Ascending aorta (tissue), 2 donors: ENCODE data around the gene SLC38A1. TPM values are rescaled to one million over a fixed set of nuclear protein-coding genes. Genes with fewer than 3 reads are reported as not detected.

ENCODE experiments used
- DNase-seq, 2 donors: peaks; one replicate each; pipeline ENCODE4 v3.0.0-alpha.2; 2019; ENCODE audit warnings: low spot score in 2 of 2
- H3K27ac ChIP-seq, 2 donors: fragments of 200-600 bp; sonication (generic); one replicate each; pipeline ENCODE4 v1.5.1; 2016 to 2017; ENCODE audit warnings: mild to moderate bottlenecking in 1 of 2
- H3K27me3 ChIP-seq: fragments of 200-600 bp; sonication (generic); one replicate; pipeline ENCODE4 v1.5.1; 2017
- H3K36me3 ChIP-seq, 2 donors: fragments of 200-600 bp; sonication (generic); one replicate each; pipeline ENCODE4 v1.5.1; 2016
- H3K4me1 ChIP-seq, 2 donors: fragments of 200-600 bp; sonication (generic); one replicate each; pipeline ENCODE4 v1.5.1; 2016 to 2017; ENCODE audit warnings: mild to moderate bottlenecking in 1 of 2
- H3K4me3 ChIP-seq, 2 donors: fragments of 200-600 bp; sonication (generic); one replicate each; pipeline ENCODE4 v1.5.1; 2016 to 2017; ENCODE audit warnings: mild to moderate bottlenecking in 1 of 2
- H3K9me3 ChIP-seq, 2 donors: fragments of 200-600 bp; sonication (generic); one replicate each; pipeline ENCODE4 v1.5.1; 2016
- CTCF ChIP-seq, 3 experiments: fragments of 200-600 bp in 2 of 3; fragments of 450-650 bp in 1 of 3; sonication (generic) in 2 of 3; IDR thresholded peaks; one replicate each; pipeline ENCODE4 v1.5.1; 2016 to 2019; ENCODE audit warnings: antibody characterized with exemption in 3 of 3, mild to moderate bottlenecking in 1 of 3, moderate library complexity in 1 of 3
- intact Hi-C: fragments of 100-400 bp; cut with DNase I; formaldehyde crosslinking; loops from one replicate; pipeline ENCODE4 v1.15.1; 2023
- total RNA-seq: library from RNA; depleted of rRNA; stranded (reverse); fragments of >200 nt; gene quantifications from one replicate; pipeline ENCODE4 v1.1.0, GENCODE V29; 2016

The SLC38A1 gene
- total RNA-seq, 1 donor from 2014 or later = 12.8 TPM

- H3K9me3 ChIP-seq = no peaks in the 10 kb centered on the region
- no peak for DNase-seq
- no peaks in the 10 kb centered on the region for H3K27me3 ChIP-seq
- no peak for TF ChIP-seq CTCF (IDR thresholded peaks at IDR 0.05)
- no peak overlapping the region for H3K4me3 ChIP-seq
- intact Hi-C loops = no loop called here
- H3K36me3 ChIP-seq = no peaks in the 10 kb centered on the region
- no peak overlapping the region for H3K27ac ChIP-seq
- peaks cover 0 to 33% of the 10 kb centered on the region in 2 donors for H3K4me1 ChIP-seq
Observed at GRCh38 chr12:46264057-46264456, 4.8 kb downstream of the SLC38A1 start.

- DNase-seq = no peak
- Histone ChIP-seq H3K27ac (no peak overlapping the region), H3K4me3 (no peak overlapping the region), H3K27me3 (no peaks in the 10 kb centered on the region), H3K4me1 (peaks cover 0 to 33% of the 10 kb centered on the region in 2 donors), H3K36me3 (no peaks in the 10 kb centered on the region), H3K9me3 (no peaks in the 10 kb centered on the region)
- peak in 1 of 3 experiments; percentile 21 for TF ChIP-seq CTCF (IDR thresholded peaks at IDR 0.05)
- intact Hi-C loops = no loop called here
Observed at GRCh38 chr12:46263140-46264016, 5.5 kb downstream of the SLC38A1 start.

GRCh38 chr12:46261646-46262045, 7.2 kb downstream of the SLC38A1 start:
- Histone ChIP-seq H3K36me3 (no peaks in the 10 kb centered on the region), H3K4me3 (no peak overlapping the region), H3K27me3 (no peaks in the 10 kb centered on the region), H3K4me1 (peaks cover 0 to 31% of the 10 kb centered on the region in 2 donors), H3K9me3 (no peaks in the 10 kb centered on the region), H3K27ac (no peak overlapping the region)
- intact Hi-C loops = no loop called here
- DNase-seq = no peak
- no peak for TF ChIP-seq CTCF (IDR thresholded peaks at IDR 0.05)

GRCh38 chr12:46260913-46261476, 7.8 kb downstream of the SLC38A1 start:
- H3K27me3 ChIP-seq = no peaks in the 10 kb centered on the region
- no peaks in the 10 kb centered on the region for H3K36me3 ChIP-seq
- no peaks in the 10 kb centered on the region for H3K9me3 ChIP-seq
- H3K4me3 ChIP-seq = no peak overlapping the region
- no peak for DNase-seq
- no peak for TF ChIP-seq CTCF (IDR thresholded peaks at IDR 0.05)
- peaks cover 0 to 27% of the 10 kb centered on the region in 2 donors for H3K4me1 ChIP-seq
- intact Hi-C loops = no loop called here
- H3K27ac ChIP-seq = peak overlapping the region; percentile 44 to 46

GRCh38 chr12:46260124-46260912, 8.5 kb downstream of the SLC38A1 start:
- Histone ChIP-seq H3K36me3 (no peaks in the 10 kb centered on the region), H3K27me3 (no peaks in the 10 kb centered on the region), H3K4me1 (peaks cover 0 to 25% of the 10 kb centered on the region in 2 donors), H3K27ac (peak overlapping the region; percentile 44 to 46), H3K9me3 (no peaks in the 10 kb centered on the region), H3K4me3 (no peak overlapping the region)
- intact Hi-C loops = no loop called here
- DNase-seq = no peak
- no peak for TF ChIP-seq CTCF (IDR thresholded peaks at IDR 0.05)
